ENCODE measurements around the gene STOM.

- TF ChIP-seq SUZ12 (IDR thresholded peaks at IDR 0.05; ENCODE audit: extremely low read depth, insufficient read depth, insufficient read length) (no peak), YY1 (IDR thresholded peaks at IDR 0.05; ENCODE audit: insufficient read depth, insufficient read length) (no peak)
Measured at GRCh38 chr9:121312169-121312568, 57.9 kb downstream of the STOM start.

Measured in NT2/D1 (cell line).